ENCODE data around the gene EPAS1. TPM values are rescaled to one million over a fixed set of nuclear protein-coding genes. Genes with fewer than 3 reads are reported as not detected.

Gene EPAS1
- total and polyA plus RNA-seq, 2 of the 13 experiments (the other 11 are each of a cell fraction or from before 2014, with no cell fraction given) = 47.1 to 182 TPM

- TF ChIP-seq BHLHE40 (IDR thresholded peaks at IDR 0.05; ENCODE audit: low read length) (no peak; the same call in 1 of the 2 replicates), SNAI1 (CRISPR knock-in tag; IDR thresholded peaks at IDR 0.05; ENCODE audit: borderline replicate concordance) (0 out of 2 replicates have a peak, but pooled peaks have one; percentile 14), GATAD2A (CRISPR knock-in tag; IDR thresholded peaks at IDR 0.05) (no peak), NFE2L1 (CRISPR knock-in tag; IDR thresholded peaks at IDR 0.05; ENCODE audit: borderline replicate concordance) (no peak; the same call in 1 of the 2 replicates), KDM5A (IDR thresholded peaks at IDR 0.05; ENCODE audit: borderline replicate concordance, low read length) (no peak), PPARG (CRISPR knock-in tag; conservative IDR thresholded peaks at IDR 0.05) (peak; percentile 53; the same call in 1 of the 2 replicates), KLF13 (CRISPR knock-in tag; IDR thresholded peaks at IDR 0.05) (peak; percentile 29; the same call in 1 of the 2 replicates), ZNF605 (CRISPR knock-in tag; IDR thresholded peaks at IDR 0.05) (peak; percentile 72; the same call in 1 of the 2 replicates), ATF6 (CRISPR knock-in tag; conservative IDR thresholded peaks at IDR 0.05) (no peak), ZSCAN12 (CRISPR knock-in tag; IDR thresholded peaks at IDR 0.05) (no peak)
- TF ChIP-seq, protein P1, sequence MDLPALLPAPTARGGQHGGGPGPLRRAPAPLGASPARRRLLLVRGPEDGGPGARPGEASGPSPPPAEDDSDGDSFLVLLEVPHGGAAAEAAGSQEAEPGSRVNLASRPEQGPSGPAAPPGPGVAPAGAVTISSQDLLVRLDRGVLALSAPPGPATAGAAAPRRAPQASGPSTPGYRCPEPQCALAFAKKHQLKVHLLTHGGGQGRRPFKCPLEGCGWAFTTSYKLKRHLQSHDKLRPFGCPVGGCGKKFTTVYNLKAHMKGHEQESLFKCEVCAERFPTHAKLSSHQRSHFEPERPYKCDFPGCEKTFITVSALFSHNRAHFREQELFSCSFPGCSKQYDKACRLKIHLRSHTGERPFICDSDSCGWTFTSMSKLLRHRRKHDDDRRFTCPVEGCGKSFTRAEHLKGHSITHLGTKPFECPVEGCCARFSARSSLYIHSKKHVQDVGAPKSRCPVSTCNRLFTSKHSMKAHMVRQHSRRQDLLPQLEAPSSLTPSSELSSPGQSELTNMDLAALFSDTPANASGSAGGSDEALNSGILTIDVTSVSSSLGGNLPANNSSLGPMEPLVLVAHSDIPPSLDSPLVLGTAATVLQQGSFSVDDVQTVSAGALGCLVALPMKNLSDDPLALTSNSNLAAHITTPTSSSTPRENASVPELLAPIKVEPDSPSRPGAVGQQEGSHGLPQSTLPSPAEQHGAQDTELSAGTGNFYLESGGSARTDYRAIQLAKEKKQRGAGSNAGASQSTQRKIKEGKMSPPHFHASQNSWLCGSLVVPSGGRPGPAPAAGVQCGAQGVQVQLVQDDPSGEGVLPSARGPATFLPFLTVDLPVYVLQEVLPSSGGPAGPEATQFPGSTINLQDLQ (CRISPR knock-in tag; IDR thresholded peaks at IDR 0.05) = peak; percentile 79; the same call in 1 of the 2 replicates
- TF ChIP-seq, protein P2, sequence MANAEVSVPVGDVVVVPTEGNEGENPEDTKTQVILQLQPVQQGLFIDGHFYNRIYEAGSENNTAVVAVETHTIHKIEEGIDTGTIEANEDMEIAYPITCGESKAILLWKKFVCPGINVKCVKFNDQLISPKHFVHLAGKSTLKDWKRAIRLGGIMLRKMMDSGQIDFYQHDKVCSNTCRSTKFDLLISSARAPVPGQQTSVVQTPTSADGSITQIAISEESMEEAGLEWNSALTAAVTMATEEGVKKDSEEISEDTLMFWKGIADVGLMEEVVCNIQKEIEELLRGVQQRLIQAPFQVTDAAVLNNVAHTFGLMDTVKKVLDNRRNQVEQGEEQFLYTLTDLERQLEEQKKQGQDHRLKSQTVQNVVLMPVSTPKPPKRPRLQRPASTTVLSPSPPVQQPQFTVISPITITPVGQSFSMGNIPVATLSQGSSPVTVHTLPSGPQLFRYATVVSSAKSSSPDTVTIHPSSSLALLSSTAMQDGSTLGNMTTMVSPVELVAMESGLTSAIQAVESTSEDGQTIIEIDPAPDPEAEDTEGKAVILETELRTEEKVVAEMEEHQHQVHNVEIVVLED (CRISPR knock-in tag; IDR thresholded peaks at IDR 0.05; ENCODE audit: borderline replicate concordance) = peak; percentile 29; the same call in 1 of the 2 replicates
- TF ChIP-seq, protein P3, sequence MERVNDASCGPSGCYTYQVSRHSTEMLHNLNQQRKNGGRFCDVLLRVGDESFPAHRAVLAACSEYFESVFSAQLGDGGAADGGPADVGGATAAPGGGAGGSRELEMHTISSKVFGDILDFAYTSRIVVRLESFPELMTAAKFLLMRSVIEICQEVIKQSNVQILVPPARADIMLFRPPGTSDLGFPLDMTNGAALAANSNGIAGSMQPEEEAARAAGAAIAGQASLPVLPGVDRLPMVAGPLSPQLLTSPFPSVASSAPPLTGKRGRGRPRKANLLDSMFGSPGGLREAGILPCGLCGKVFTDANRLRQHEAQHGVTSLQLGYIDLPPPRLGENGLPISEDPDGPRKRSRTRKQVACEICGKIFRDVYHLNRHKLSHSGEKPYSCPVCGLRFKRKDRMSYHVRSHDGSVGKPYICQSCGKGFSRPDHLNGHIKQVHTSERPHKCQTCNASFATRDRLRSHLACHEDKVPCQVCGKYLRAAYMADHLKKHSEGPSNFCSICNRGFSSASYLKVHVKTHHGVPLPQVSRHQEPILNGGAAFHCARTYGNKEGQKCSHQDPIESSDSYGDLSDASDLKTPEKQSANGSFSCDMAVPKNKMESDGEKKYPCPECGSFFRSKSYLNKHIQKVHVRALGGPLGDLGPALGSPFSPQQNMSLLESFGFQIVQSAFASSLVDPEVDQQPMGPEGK (CRISPR knock-in tag; IDR thresholded peaks at IDR 0.05) = peak; percentile 72
- TF ChIP-seq, protein P4, sequence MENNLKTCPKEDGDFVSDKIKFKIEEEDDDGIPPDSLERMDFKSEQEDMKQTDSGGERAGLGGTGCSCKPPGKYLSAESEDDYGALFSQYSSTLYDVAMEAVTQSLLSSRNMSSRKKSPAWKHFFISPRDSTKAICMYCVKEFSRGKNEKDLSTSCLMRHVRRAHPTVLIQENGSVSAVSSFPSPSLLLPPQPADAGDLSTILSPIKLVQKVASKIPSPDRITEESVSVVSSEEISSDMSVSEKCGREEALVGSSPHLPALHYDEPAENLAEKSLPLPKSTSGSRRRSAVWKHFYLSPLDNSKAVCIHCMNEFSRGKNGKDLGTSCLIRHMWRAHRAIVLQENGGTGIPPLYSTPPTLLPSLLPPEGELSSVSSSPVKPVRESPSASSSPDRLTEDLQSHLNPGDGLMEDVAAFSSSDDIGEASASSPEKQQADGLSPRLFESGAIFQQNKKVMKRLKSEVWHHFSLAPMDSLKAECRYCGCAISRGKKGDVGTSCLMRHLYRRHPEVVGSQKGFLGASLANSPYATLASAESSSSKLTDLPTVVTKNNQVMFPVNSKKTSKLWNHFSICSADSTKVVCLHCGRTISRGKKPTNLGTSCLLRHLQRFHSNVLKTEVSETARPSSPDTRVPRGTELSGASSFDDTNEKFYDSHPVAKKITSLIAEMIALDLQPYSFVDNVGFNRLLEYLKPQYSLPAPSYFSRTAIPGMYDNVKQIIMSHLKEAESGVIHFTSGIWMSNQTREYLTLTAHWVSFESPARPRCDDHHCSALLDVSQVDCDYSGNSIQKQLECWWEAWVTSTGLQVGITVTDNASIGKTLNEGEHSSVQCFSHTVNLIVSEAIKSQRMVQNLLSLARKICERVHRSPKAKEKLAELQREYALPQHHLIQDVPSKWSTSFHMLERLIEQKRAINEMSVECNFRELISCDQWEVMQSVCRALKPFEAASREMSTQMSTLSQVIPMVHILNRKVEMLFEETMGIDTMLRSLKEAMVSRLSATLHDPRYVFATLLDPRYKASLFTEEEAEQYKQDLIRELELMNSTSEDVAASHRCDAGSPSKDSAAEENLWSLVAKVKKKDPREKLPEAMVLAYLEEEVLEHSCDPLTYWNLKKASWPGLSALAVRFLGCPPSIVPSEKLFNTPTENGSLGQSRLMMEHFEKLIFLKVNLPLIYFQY (CRISPR knock-in tag; IDR thresholded peaks at IDR 0.05; ENCODE audit: borderline replicate concordance) = no peak
Measured at GRCh38 chr2:46297546-46298271, 502 bp downstream of the EPAS1 start (continued).
